Measurements from ENCODE around the gene UBTD1. TPM values are rescaled to one million over a fixed set of nuclear protein-coding genes. Genes with fewer than 3 reads are reported as not detected.

The UBTD1 gene
- polyA plus RNA-seq, 3 donors = 17.2 to 20.0 (median 19.0) TPM

GRCh38 chr10:97597778-97598177 is 99.1 kb downstream of the UBTD1 start:
- H3K27ac Mint-ChIP-seq = peak overlapping the region in 1 of 7 donors; percentile 40
- no peaks in the 10 kb centered on the region for H3K9me3 Mint-ChIP-seq
- H3K27me3 Mint-ChIP-seq (ENCODE audit: low read depth in 3 of 3) = peaks cover 0 to 4% (median 4%) of the 10 kb centered on the region in 3 donors
- Histone ChIP-seq H3K9me3 (replicated peaks in 1 of 2; ENCODE audit: control insufficient read depth in 1 of 2, insufficient read depth in 1 of 2, low read length in 2 of 2) (no peaks in the 10 kb centered on the region), H3K79me2 (ENCODE audit: insufficient read depth, low read length) (no peaks in the 10 kb centered on the region), H3K36me3 (replicated peaks in 1 of 2; ENCODE audit: control insufficient read depth in 1 of 2, insufficient read depth in 2 of 2, low read length in 2 of 2) (no peaks in the 10 kb centered on the region), H3K4me3 (replicated peaks in 1 of 3; ENCODE audit: low read depth in 2 of 3, low read length in 3 of 3) (no peak overlapping the region), H3K9ac (ENCODE audit: insufficient read depth, low read length, poor library complexity, severe bottlenecking) (no peak overlapping the region), H3K27ac (ENCODE audit: low read depth in 1 of 2, low read length in 2 of 2) (no peak overlapping the region), H3K4me2 (replicated peaks; ENCODE audit: extremely low read depth, low read length, poor library complexity, severe bottlenecking) (no peak overlapping the region), H3K27me3 (ENCODE audit: control insufficient read depth in 2 of 2, insufficient read depth in 2 of 2, low read length in 2 of 2) (no peaks in the 10 kb centered on the region), H3K4me1 (ENCODE audit: control insufficient read depth in 1 of 2, insufficient read depth in 2 of 2, low read length in 2 of 2) (no peaks in the 10 kb centered on the region), H2AFZ (ENCODE audit: insufficient read depth, low read depth, low read length, poor library complexity, severe bottlenecking) (no peak overlapping the region), H4K20me1 (ENCODE audit: insufficient read depth, low read length) (no peaks in the 10 kb centered on the region)
- H3K36me3 Mint-ChIP-seq = no peaks in the 10 kb centered on the region
- H3K4me1 Mint-ChIP-seq = no peaks in the 10 kb centered on the region
- H3K4me3 Mint-ChIP-seq = no peak overlapping the region
- WGBS (ENCODE audit: insufficient coverage) = no CpG with 5 or more reads among the region's 2 CpGs
- no peak for DNase-seq
- intact Hi-C loops (cut with micrococcal nuclease) = no loop called here
- TF ChIP-seq CTCF (IDR thresholded peaks at IDR 0.05) = no peak

DNA sequence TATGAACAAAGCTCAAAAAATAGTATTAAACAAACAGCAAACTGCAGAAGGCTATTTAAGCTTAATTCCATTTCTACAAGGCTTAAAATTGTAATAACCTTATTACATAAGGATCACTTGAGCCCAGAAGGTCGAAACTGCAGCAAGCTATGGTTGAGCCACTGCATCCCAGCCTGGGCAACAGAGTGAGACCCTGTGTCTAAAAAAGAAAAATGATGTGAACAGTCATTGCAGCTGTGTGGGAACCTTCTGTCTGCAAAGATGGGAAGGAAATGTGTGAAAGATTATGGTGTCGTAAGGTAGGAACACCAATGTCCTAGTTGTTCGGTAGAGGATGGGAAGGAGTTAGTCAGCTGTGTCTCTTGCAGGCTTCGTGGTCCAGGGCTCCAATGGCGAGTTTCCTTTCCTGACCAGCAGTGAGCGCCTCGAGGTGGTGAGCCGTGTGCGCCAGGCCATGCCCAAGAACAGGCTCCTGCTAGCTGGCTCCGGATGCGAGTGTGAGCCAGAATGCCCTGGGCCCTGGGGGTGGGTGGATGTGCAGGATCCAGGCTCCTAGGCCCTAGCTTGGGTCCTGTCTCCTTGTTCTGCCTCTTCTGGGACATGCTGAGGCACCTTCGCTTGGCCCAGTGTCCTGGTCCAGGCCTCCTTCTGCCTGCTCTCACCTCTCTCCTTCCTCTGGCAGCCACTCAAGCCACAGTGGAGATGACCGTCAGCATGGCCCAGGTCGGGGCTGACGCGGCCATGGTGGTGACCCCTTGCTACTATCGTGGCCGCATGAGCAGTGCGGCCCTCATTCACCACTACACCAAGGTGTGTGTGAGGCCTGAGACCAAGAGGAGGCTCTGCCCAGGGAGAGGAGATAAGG is 99.9 kb downstream of the UBTD1 start:
- Mint-ChIP-seq H3K9me3 (peaks cover 0 to 1% (median 0%) of the 10 kb centered on the region in 7 donors), H3K27ac (peak overlapping the region in 1 of 7 donors; percentile 1), H3K27me3 (ENCODE audit: low read depth in 3 of 3) (peaks cover 0 to 4% (median 2%) of the 10 kb centered on the region in 3 donors), H3K36me3 (no peaks in the 10 kb centered on the region), H3K4me3 (no peak overlapping the region), H3K4me1 (no peaks in the 10 kb centered on the region)
- Histone ChIP-seq H3K4me1 (ENCODE audit: control insufficient read depth in 1 of 2, insufficient read depth in 2 of 2, low read length in 2 of 2) (no peaks in the 10 kb centered on the region), H3K4me2 (replicated peaks; ENCODE audit: extremely low read depth, low read length, poor library complexity, severe bottlenecking) (no peak overlapping the region), H4K20me1 (ENCODE audit: insufficient read depth, low read length) (no peaks in the 10 kb centered on the region), H2AFZ (ENCODE audit: insufficient read depth, low read depth, low read length, poor library complexity, severe bottlenecking) (no peak overlapping the region), H3K27ac (ENCODE audit: low read depth in 1 of 2, low read length in 2 of 2) (no peak overlapping the region), H3K79me2 (ENCODE audit: insufficient read depth, low read length) (no peaks in the 10 kb centered on the region), H3K9me3 (replicated peaks in 1 of 2; ENCODE audit: control insufficient read depth in 1 of 2, insufficient read depth in 1 of 2, low read length in 2 of 2) (no peaks in the 10 kb centered on the region), H3K36me3 (replicated peaks in 1 of 2; ENCODE audit: control insufficient read depth in 1 of 2, insufficient read depth in 2 of 2, low read length in 2 of 2) (no peaks in the 10 kb centered on the region), H3K27me3 (ENCODE audit: control insufficient read depth in 2 of 2, insufficient read depth in 2 of 2, low read length in 2 of 2) (no peaks in the 10 kb centered on the region), H3K4me3 (replicated peaks in 1 of 3; ENCODE audit: low read depth in 2 of 3, low read length in 3 of 3) (no peak overlapping the region), H3K9ac (ENCODE audit: insufficient read depth, low read length, poor library complexity, severe bottlenecking) (no peak overlapping the region)
- DNase-seq = no peak
- no peak for TF ChIP-seq CTCF (IDR thresholded peaks at IDR 0.05)
- WGBS (ENCODE audit: insufficient coverage) = 75% methylated on average over 12 of the region's 19 CpGs
- intact Hi-C loops (cut with micrococcal nuclease) = no loop called here
